Gastroesophageal sphincter (tissue), 4 donors: ENCODE results near the gene TMEM14C. TPM values are rescaled to one million over a fixed set of nuclear protein-coding genes. Genes with fewer than 3 reads are reported as not detected.

Experiments
- ATAC-seq: fragments of 150-250 bp; one replicate; pipeline ENCODE4 v1.9.1; 2016; ENCODE audit warnings: mild to moderate bottlenecking, moderate library complexity
- H3K27ac ChIP-seq, 4 donors: fragments of 200-600 bp; sonication (generic) in 3 of 4; 1 replicate in 3 of 4; 2 replicates in 1 of 4; pipeline ENCODE4 v1.5.1; 2016 to 2019
- H3K27me3 ChIP-seq: fragments of 200-600 bp; sonication (generic); one replicate; pipeline ENCODE4 v1.5.1; 2019
- H3K36me3 ChIP-seq, 2 donors: fragments of 200-600 bp; sonication (generic); one replicate each; pipeline ENCODE4 v1.5.1; 2019; ENCODE audit warnings: control low read depth in 1 of 2
- H3K4me1 ChIP-seq, 3 donors: fragments of 200-600 bp; sonication (generic); 1 replicate in 2 of 3; 2 replicates in 1 of 3; pipeline ENCODE4 v1.5.1; 2016 to 2019; ENCODE audit warnings: control low read depth in 2 of 3
- H3K4me3 ChIP-seq, 2 donors: fragments of 200-600 bp; sonication (generic); one replicate each; pipeline ENCODE4 v1.5.1; 2019; ENCODE audit warnings: mild to moderate bottlenecking in 1 of 2, moderate library complexity in 1 of 2
- H3K9me3 ChIP-seq, 3 donors: fragments of 200-600 bp; sonication (generic); one replicate each; pipeline ENCODE4 v1.5.1; 2017 to 2019; ENCODE audit warnings: control low read depth in 2 of 3
- CTCF ChIP-seq, 4 experiments: fragments of 200-600 bp in 2 of 4; fragments of 450-650 bp in 2 of 4; sonication (generic) in 1 of 4; IDR thresholded peaks; one replicate each; pipeline ENCODE4 v1.5.1; 2017 to 2019; ENCODE audit warnings: antibody characterized with exemption in 4 of 4, mild to moderate bottlenecking in 2 of 4, moderate library complexity in 2 of 4
- EP300 ChIP-seq: sonication (generic); formaldehyde crosslinking; IDR thresholded peaks from one replicate; pipeline ENCODE4 v1.6.1; 2017; ENCODE audit warnings: antibody characterized with exemption, mild to moderate bottlenecking
- POLR2A ChIP-seq, 2 donors: fragments of 450-650 bp; IDR thresholded peaks; one replicate each; pipeline ENCODE4 v1.6.1; 2017; ENCODE audit warnings: antibody characterized with exemption in 2 of 2, mild to moderate bottlenecking in 2 of 2, moderate library complexity in 1 of 2
- POLR2AphosphoS5 ChIP-seq: sonication (generic); formaldehyde crosslinking; IDR thresholded peaks from one replicate; pipeline ENCODE4 v1.6.1; 2017; ENCODE audit warnings: antibody characterized with exemption
- WGBS, 2 donors: methylation state at CpG; one replicate each; pipeline ENCODE4 v1.1.5; 2018; ENCODE audit warnings: low coverage in 1 of 2; 5-methylcytosine and 5-hydroxymethylcytosine counted together
- total RNA-seq, 4 donors: library from RNA; depleted of rRNA; stranded (reverse); fragments of >200 nt; gene quantifications; one replicate each; pipeline ENCODE4 v1.1.0, GENCODE V29; 2016

TMEM14C gene
- total RNA-seq, 4 donors from 2014 or later = 97.4 to 209 (median 150) TPM

DNA sequence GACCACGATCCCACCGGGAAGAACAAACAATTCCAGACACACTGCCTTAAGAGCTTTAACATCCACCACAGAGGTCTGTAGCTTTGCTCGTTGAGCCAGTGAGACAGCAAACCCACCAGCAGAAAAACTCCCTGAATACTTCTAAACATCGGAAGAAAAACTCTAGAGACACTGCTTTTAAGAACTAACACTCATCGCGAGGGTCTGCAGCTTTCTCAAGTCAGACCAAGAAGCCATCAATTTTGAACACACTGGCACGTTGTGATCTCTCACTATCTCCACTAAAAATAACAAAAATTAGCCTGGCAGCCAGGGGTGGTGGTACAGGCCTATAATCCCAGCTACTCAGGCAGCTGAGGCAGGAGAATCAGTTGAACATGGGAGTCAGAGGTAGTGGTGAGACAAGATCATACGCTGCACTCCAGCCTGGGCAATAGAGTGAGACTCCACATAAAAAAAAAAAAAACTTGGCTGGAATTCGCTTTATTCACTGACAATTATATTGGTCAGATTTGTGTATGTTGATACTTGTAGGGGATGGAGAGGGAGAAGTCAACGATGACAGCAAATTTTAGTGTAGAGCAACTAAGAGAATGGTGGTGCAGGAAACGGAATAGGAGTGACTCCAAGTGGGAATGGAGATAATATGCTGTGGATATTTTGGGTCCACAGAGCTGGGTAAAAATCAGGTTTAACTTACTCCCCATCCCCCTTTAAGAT lies 860 bp upstream of the TMEM14C start:
- Histone ChIP-seq H3K27ac (peak overlapping the region; percentile 27 to 92 (median 88)), H3K4me1 (peaks cover 0 to 60% (median 15%) of the 10 kb centered on the region in 3 donors), H3K4me3 (peak overlapping the region; percentile 9 to 67), H3K36me3 (peaks cover 0 to 27% of the 10 kb centered on the region in 2 donors), H3K27me3 (no peaks in the 10 kb centered on the region), H3K9me3 (no peaks in the 10 kb centered on the region)
- 55 to 58% methylated on average over 4 to 9 of the region's 11 CpGs for WGBS, 2 donors
- no peak for ATAC-seq
- no peak for TF ChIP-seq POLR2AphosphoS5

- Histone ChIP-seq H3K36me3 (peaks cover 0 to 31% of the 10 kb centered on the region in 2 donors), H3K4me3 (peak overlapping the region; percentile 9 to 67), H3K27me3 (no peaks in the 10 kb centered on the region), H3K9me3 (no peaks in the 10 kb centered on the region), H3K4me1 (peaks cover 0 to 63% (median 15%) of the 10 kb centered on the region in 3 donors), H3K27ac (peak overlapping the region; percentile 27 to 92 (median 88))
- no peak for ATAC-seq
- TF ChIP-seq POLR2A (IDR thresholded peaks at IDR 0.05) (no peak), EP300 (no peak), CTCF (IDR thresholded peaks at IDR 0.05) (no peak), POLR2AphosphoS5 (no peak)
- 0% methylated on average over 3 to 6 of the region's 6 CpGs for WGBS, 2 donors
Observed at GRCh38 chr6:10722570-10722819, 375 bp upstream of the TMEM14C start.

DNA sequence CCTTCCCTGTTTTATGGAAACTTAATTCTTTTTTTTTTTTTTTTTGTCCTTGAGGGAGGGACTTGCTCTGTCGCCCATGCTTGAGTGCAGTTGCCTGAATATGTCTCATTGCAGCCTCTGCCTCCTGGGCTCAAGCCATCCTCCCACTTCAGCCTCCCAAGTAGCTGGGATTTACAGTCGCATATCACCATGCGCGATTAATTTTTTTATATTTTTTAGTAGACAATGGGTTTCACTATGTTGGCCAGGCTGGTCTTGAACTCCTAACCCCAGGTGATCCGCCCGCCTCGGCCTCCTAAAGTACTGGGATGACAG lies 654 bp downstream of the TMEM14C start:
- 7% methylated on average over 3 of the region's 7 CpGs; no CpG with 5 or more reads in 1 of the 2 donors for WGBS, 2 donors
- Histone ChIP-seq H3K27ac (peak overlapping the region; percentile 86 to 92 (median 90)), H3K4me3 (peak overlapping the region; percentile 60 to 67), H3K9me3 (no peaks in the 10 kb centered on the region), H3K36me3 (peaks cover 0 to 42% of the 10 kb centered on the region in 2 donors), H3K27me3 (no peaks in the 10 kb centered on the region), H3K4me1 (peaks cover 0 to 63% (median 15%) of the 10 kb centered on the region in 3 donors)
- TF ChIP-seq EP300 = no peak
- no peak for TF ChIP-seq POLR2AphosphoS5
- no peak for TF ChIP-seq CTCF (IDR thresholded peaks at IDR 0.05)
- TF ChIP-seq POLR2A (IDR thresholded peaks at IDR 0.05) = no peak
- ATAC-seq = no peak

DNA sequence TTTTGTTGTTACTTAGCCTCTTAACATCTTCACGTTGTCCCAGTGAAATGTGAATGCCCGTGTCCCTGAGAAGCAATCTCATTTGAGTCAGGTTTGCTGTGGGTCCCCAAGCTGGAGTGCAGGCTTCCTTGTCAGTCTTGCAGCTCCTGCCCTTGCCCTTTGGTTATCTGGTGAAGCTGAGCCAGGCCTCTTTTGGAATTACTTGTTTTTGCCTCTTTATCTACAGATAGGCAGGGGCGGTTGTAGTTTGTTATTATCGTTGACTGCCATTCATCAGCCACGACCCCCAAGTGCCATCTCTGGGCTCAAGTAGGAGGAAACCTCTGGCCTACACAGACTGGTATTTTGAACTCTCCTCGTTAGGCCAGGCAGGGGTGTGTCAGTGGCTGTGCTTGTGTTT lies 2.2 kb downstream of the TMEM14C start:
- 59 to 93% methylated on average over 2 to 6 of the region's 6 CpGs for WGBS, 2 donors
- peaks cover 0 to 57% of the 10 kb centered on the region in 2 donors for H3K36me3 ChIP-seq
- no peak overlapping the region for H3K27ac ChIP-seq
- H3K4me1 ChIP-seq = peaks cover 0 to 63% (median 15%) of the 10 kb centered on the region in 3 donors
- no peaks in the 10 kb centered on the region for H3K27me3 ChIP-seq
- ATAC-seq = no peak
- TF ChIP-seq EP300 (no peak), CTCF (IDR thresholded peaks at IDR 0.05) (no peak), POLR2AphosphoS5 (no peak), POLR2A (IDR thresholded peaks at IDR 0.05) (no peak)
- H3K4me3 ChIP-seq = no peak overlapping the region
- no peaks in the 10 kb centered on the region for H3K9me3 ChIP-seq

DNA sequence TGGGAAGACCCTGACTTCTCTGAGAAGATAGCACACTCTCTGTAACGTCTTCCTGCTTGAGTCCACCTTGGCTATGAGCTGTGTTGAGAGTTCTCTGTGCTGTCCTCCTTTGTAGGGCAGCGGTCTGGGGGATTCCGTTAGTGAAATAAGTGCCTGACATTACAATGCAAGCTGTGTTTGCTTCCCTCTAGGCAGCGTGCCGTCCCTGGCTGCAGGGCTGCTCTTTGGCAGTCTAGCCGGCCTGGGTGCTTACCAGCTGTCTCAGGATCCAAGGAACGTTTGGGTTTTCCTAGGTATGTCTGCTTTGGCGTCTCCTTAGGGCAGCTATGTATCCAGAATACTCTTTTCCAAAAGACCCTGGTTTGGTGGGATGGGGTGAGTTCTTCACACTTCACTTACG lies 2.8 kb downstream of the TMEM14C start:
- no peak for ATAC-seq
- Histone ChIP-seq H3K27me3 (no peaks in the 10 kb centered on the region), H3K27ac (no peak overlapping the region), H3K36me3 (peaks cover 0 to 64% of the 10 kb centered on the region in 2 donors), H3K4me3 (no peak overlapping the region), H3K4me1 (peaks cover 0 to 66% (median 15%) of the 10 kb centered on the region in 3 donors), H3K9me3 (no peaks in the 10 kb centered on the region)
- TF ChIP-seq POLR2AphosphoS5 (no peak), POLR2A (IDR thresholded peaks at IDR 0.05) (no peak), CTCF (IDR thresholded peaks at IDR 0.05) (no peak), EP300 (no peak)
- 81 to 100% methylated on average over 1 to 5 of the region's 9 CpGs for WGBS, 2 donors
